ENCODE data around the gene DMBT1. TPM values are rescaled to one million over a fixed set of nuclear protein-coding genes. Genes with fewer than 3 reads are reported as not detected.

Gene DMBT1
- total RNA-seq, 1 donor from 2014 or later, result not detected

DNA sequence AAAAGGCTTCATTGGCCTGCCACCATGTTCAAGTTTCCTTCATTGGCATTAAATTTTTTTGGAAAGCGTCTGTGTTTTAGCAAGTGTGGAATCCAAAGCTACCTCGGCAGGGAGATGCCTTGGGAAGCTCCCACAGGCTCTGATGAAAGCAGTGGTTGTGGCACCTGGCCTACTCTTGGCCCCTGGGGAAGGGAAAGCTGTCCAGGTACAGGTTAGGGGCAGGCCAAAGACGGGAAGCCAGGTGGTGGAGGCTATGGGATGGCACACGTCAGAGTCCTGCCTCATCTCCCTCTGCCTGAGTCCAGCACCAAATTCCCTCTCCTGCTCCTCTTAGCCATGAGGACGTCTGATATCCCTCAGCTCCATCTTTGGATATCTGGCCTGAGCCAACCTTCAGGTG, 89.3 kb downstream of the DMBT1 start:
- no peak for DNase-seq (ENCODE audit: low read depth)
- no peak for TF ChIP-seq CTCF (conservative IDR thresholded peaks at IDR 0.05; ENCODE audit: low read depth, low read length)
- H3K4me3 ChIP-seq (ENCODE audit: low read depth, low read length), result no peak overlapping the region

GRCh38 chr10:122650331-122650730, 89.8 kb downstream of the DMBT1 start:
- no peak overlapping the region for H3K4me3 ChIP-seq (ENCODE audit: low read depth, low read length)
- no peak for TF ChIP-seq CTCF (conservative IDR thresholded peaks at IDR 0.05; ENCODE audit: low read depth, low read length)

DNA sequence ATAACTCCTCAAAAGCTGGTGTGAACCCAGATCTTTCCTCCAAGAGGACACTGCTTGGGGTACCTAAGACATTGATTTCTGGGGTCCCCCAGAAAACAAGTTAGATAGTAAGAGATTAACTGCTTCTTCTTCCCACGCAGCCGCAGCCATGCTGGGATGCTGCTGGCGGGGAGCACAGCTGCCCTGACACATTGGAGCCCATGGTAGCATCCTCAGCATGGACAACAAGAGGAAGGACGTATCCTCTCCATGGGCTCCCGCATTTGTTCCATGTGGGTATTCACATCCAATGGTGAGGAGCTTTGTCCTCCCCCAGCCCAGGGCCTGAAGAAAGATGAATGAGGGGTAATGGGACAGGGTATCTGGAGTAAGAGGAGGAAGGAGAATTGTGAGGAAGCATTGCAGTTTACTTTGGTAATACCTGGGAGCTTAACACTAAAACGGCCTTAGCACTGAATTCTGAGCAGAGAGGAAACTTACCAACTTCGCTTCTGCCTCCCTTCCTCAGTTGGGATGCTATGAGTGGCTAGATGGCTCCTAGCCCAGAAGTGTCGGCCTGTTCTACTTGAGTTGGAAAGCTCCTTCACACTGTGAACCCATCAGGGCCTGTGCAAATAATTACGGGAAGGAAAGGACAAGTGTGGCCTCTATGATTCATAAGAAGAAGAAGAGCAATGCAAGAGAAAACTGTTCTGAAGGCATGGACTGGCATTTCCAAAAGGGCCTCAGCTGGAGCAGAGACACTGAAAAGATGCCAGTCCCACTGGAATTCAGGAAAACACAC, 95.2 kb downstream of the DMBT1 start:
- DNase-seq (ENCODE audit: low read depth), result no peak
- TF ChIP-seq CTCF (conservative IDR thresholded peaks at IDR 0.05; ENCODE audit: low read depth, low read length), result no peak
- no peak overlapping the region for H3K4me3 ChIP-seq (ENCODE audit: low read depth, low read length)

More at GRCh38 chr10:122650331-122650730, 89.8 kb downstream of the DMBT1 start:
- no peak for DNase-seq (ENCODE audit: low read depth)

- TF ChIP-seq CTCF (conservative IDR thresholded peaks at IDR 0.05; ENCODE audit: low read depth, low read length), result no peak
- no peak overlapping the region for H3K4me3 ChIP-seq (ENCODE audit: low read depth, low read length)
- no peak for DNase-seq (ENCODE audit: low read depth)
These were observed 95.8 kb downstream of the DMBT1 start for GRCh38 chr10:122656308-122656705.

DNA sequence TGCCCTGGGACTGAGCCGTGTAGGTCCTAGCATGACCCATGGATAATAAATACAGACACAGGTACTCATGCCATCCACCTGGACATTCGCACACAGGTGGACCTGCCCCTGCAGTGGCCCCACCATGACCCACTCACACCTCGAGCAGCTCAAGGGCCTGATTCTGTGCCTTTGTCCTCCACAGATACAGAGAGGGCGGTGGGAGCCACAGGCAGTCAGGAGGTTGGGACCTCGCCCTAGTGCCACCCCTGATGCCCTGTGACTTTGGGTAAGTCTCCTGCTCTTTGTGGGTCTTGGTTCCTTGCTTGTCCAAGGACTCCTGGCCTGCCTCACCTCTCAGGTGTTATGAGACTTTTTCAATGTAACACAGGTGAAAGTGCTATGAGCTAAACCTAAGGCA, 96.2 kb downstream of the DMBT1 start:
- H3K4me3 ChIP-seq (ENCODE audit: low read depth, low read length), result no peak overlapping the region
- no peak for DNase-seq (ENCODE audit: low read depth)
- TF ChIP-seq CTCF (conservative IDR thresholded peaks at IDR 0.05; ENCODE audit: low read depth, low read length), result no peak

- no peak for DNase-seq (ENCODE audit: low read depth)
- no peak overlapping the region for H3K4me3 ChIP-seq (ENCODE audit: low read depth, low read length)
- no peak for TF ChIP-seq CTCF (conservative IDR thresholded peaks at IDR 0.05; ENCODE audit: low read depth, low read length)
These were observed 96.7 kb downstream of the DMBT1 start for GRCh38 chr10:122657255-122657654.

DNA sequence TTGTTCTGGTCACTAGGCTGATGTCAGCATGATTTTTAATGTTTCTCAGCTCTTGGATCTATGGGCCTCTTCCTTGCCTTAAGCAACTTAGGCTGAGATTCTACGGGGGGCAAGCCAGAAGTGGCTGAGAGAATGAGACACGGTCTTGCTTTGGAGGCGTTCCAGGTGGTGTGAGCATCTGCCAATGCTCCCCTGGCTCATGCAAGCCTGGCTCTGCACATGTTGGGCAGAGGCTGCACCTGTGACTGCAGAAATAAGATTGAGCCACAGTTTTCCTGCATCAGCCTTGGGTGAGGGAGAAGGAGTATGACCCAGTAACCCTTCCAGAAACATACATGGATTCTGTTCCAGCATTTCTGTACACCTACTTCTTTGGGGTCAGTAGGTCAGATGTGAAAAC, 97.2 kb downstream of the DMBT1 start:
- no peak overlapping the region for H3K4me3 ChIP-seq (ENCODE audit: low read depth, low read length)
- no peak for TF ChIP-seq CTCF (conservative IDR thresholded peaks at IDR 0.05; ENCODE audit: low read depth, low read length)
- no peak for DNase-seq (ENCODE audit: low read depth)

Data from epithelial cell of proximal tubule (primary cell).